Measurements from ENCODE around the gene DHRS7C. TPM values are rescaled to one million over a fixed set of nuclear protein-coding genes. Genes with fewer than 3 reads are reported as not detected.

Gene DHRS7C
- total RNA-seq, 1 experiment from 2014 or later: not detected

DNA sequence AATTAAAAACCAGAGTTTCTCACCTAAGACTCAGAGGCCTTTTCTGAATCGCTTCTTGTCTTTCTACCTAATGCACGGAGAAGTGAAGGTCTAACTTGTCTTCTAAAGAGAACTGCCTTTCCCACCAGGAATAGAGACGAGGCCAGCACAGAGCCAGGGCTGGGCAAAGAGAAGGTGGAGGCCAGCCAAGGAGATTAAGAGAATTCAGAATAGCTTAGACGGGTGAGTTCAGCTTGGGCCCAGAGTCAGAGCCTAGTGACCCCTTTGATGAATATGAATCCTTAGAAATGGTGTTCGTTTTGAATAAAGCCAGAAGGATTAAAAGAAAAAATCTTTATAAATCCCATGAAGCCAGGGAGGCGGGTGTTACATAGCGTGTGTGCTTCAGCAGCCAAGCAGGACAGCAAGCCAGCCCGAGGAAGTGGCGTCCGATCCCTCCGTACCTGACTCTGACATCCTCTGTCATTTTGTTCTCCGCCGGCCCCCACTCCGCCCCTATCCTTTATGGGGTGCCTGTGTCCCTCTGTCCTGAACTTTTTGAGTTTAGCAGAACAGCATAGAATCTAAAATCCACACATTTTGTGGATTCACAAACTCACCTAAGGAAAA is 23.0 kb upstream of the DHRS7C start:
- Histone ChIP-seq H3K27ac (ENCODE audit: low read length) (no peak overlapping the region), H3K9me3 (ENCODE audit: low read length) (no peaks in the 10 kb centered on the region), H3K9ac (ENCODE audit: low read length) (no peak overlapping the region), H3K9me2 (replicated peaks; ENCODE audit: insufficient read depth, low read length) (no peaks in the 10 kb centered on the region), H3K4me1 (ENCODE audit: low read length) (no peaks in the 10 kb centered on the region), H2AFZ (ENCODE audit: low read length) (no peak overlapping the region), H3K4me2 (ENCODE audit: low read depth, low read length, poor library complexity, severe bottlenecking) (no peak overlapping the region), H3K79me2 (ENCODE audit: low read length) (no peaks in the 10 kb centered on the region), H3K36me3 (ENCODE audit: insufficient read depth, low read length) (no peaks in the 10 kb centered on the region), H4K20me1 (ENCODE audit: insufficient read depth, low read depth, low read length) (no peaks in the 10 kb centered on the region), H3K4me3 (ENCODE audit: low read length) (no peak overlapping the region), H3K27me3 (ENCODE audit: low read length) (no peaks in the 10 kb centered on the region)
- no peak for DNase-seq

DNA sequence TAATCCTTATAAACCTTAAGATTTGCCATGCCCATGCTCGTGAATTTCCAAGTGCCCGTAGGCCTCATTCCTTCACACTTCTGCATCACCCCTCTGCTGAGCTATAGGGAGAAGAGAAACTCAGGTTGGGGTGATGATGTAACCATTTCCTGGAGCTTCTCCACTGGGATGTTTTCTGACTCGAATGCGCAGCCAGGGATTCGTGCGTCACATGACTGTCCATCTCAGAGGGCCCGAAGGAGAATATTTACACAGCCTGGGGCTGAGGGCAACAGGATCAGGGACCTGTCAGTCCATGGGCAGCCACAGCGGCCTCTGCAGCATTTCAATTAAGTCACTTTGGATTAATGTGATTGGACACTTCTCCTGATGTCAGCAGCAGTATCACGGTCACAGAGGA is 21.8 kb upstream of the DHRS7C start:
- Histone ChIP-seq H3K27me3 (ENCODE audit: low read length) (no peaks in the 10 kb centered on the region), H3K9me2 (replicated peaks; ENCODE audit: insufficient read depth, low read length) (no peaks in the 10 kb centered on the region), H2AFZ (ENCODE audit: low read length) (no peak overlapping the region)

DNA sequence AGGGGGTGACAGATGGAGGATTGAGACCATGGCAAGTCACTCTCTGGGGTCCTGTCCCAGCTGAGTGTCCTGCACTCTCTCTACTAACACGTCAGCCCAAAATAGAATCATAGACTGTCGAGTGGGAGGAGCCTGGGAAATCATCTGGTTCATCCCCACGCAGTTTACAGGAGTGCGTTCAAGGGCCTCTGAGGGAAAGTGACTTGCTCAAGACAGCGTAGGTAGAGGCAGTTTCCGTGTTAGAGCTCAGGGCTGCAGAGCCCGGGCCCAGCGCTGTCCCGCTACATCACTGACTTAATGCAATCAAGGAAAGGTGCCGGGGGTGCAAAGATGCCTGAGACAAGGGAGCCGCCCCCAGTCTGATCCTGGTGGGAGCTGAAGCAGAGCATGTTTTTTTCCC is 20.1 kb upstream of the DHRS7C start:
- no peaks in the 10 kb centered on the region for H3K36me3 ChIP-seq (ENCODE audit: insufficient read depth, low read length)
- H3K27me3 ChIP-seq (ENCODE audit: low read length): no peaks in the 10 kb centered on the region
- no peak overlapping the region for H3K4me2 ChIP-seq (ENCODE audit: low read depth, low read length, poor library complexity, severe bottlenecking)
- H3K9ac ChIP-seq (ENCODE audit: low read length): no peak overlapping the region
- no peaks in the 10 kb centered on the region for H3K9me3 ChIP-seq (ENCODE audit: low read length)
- H3K79me2 ChIP-seq (ENCODE audit: low read length): no peaks in the 10 kb centered on the region
- H3K4me3 ChIP-seq (ENCODE audit: low read length): no peak overlapping the region
- H4K20me1 ChIP-seq (ENCODE audit: insufficient read depth, low read depth, low read length): no peaks in the 10 kb centered on the region
- H3K9me2 ChIP-seq (replicated peaks; ENCODE audit: insufficient read depth, low read length): no peaks in the 10 kb centered on the region
- no peak overlapping the region for H2AFZ ChIP-seq (ENCODE audit: low read length)
- no peaks in the 10 kb centered on the region for H3K4me1 ChIP-seq (ENCODE audit: low read length)
- no peak for DNase-seq
- no peak overlapping the region for H3K27ac ChIP-seq (ENCODE audit: low read length)

More for the DNA sequence above, 21.8 kb upstream of the DHRS7C start:
- Histone ChIP-seq H3K4me1 (ENCODE audit: low read length) (no peaks in the 10 kb centered on the region), H3K4me3 (ENCODE audit: low read length) (no peak overlapping the region), H3K79me2 (ENCODE audit: low read length) (no peaks in the 10 kb centered on the region), H4K20me1 (ENCODE audit: insufficient read depth, low read depth, low read length) (no peaks in the 10 kb centered on the region), H3K9ac (ENCODE audit: low read length) (no peak overlapping the region), H3K27ac (ENCODE audit: low read length) (no peak overlapping the region), H3K4me2 (ENCODE audit: low read depth, low read length, poor library complexity, severe bottlenecking) (no peak overlapping the region), H3K36me3 (ENCODE audit: insufficient read depth, low read length) (no peaks in the 10 kb centered on the region), H3K9me3 (ENCODE audit: low read length) (no peaks in the 10 kb centered on the region)
- DNase-seq: no peak

DNA sequence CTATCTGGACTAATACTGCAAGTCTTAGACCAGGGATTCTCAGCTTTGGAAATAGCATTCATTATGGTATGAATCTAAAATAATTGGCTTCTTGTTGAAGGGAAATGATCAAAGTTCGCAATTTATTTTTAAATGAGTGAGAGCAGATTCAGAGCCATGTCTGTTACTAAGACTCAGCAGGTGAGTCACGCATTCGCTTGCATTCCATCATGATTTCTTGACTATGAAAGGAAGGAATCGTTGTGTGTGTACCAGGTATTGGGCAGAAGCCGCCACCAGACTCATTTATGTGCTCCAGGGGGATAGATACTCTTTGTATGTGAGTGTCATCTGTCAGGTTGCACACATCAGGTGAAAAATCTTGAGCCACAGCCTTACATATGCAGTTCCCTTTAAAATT is 19.7 kb upstream of the DHRS7C start:
- Histone ChIP-seq H3K9me3 (ENCODE audit: low read length) (no peaks in the 10 kb centered on the region), H3K27ac (ENCODE audit: low read length) (no peak overlapping the region), H2AFZ (ENCODE audit: low read length) (no peak overlapping the region), H3K4me1 (ENCODE audit: low read length) (no peaks in the 10 kb centered on the region), H3K36me3 (ENCODE audit: insufficient read depth, low read length) (no peaks in the 10 kb centered on the region), H3K9me2 (replicated peaks; ENCODE audit: insufficient read depth, low read length) (no peaks in the 10 kb centered on the region), H4K20me1 (ENCODE audit: insufficient read depth, low read depth, low read length) (no peaks in the 10 kb centered on the region), H3K4me2 (ENCODE audit: low read depth, low read length, poor library complexity, severe bottlenecking) (no peak overlapping the region), H3K79me2 (ENCODE audit: low read length) (no peaks in the 10 kb centered on the region), H3K27me3 (ENCODE audit: low read length) (no peaks in the 10 kb centered on the region), H3K4me3 (ENCODE audit: low read length) (no peak overlapping the region), H3K9ac (ENCODE audit: low read length) (no peak overlapping the region)
- DNase-seq: no peak

DNA sequence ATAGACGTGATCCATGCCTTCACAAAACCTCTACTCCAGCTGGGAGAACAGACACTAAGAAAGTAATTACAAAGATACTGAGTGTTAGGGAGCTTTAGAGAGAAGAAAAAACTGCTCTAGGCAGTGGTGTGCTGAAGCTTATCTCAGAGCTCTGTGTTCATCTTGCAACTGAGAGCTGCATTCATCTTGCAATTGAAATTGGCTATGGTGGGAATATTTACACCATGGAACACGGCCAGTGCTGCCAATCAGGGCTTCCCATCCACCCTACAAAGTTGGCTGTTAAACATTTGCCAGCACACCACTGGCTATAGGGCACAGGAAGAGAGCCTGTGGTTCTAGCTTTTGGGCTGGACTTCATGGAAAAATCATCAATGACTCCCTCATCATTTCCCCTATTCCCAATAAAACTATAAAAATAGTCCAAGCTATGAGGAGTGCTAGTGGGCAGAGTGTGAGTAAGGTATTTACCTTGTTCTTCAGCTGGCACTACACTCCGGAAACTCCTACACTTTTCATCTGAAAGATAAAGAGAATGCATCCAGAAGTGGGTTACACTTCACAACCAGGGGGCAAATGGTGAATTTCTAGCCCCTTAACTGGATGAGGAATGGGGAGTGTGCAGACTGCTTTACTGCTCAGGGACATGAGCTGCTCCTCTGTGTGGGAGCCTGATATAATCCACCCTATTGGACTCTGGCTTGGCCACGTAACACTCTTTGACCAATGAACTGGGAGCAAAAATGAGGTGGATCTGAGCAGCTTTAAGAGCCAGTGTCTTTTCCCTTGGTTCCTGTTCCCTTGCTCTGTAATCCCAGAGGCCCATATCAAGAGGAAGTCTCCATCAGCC is 18.9 kb upstream of the DHRS7C start:
- H4K20me1 ChIP-seq (ENCODE audit: insufficient read depth, low read depth, low read length): no peaks in the 10 kb centered on the region
- H3K9ac ChIP-seq (ENCODE audit: low read length): no peak overlapping the region
- H3K4me3 ChIP-seq (ENCODE audit: low read length): no peak overlapping the region
- H3K4me2 ChIP-seq (ENCODE audit: low read depth, low read length, poor library complexity, severe bottlenecking): no peak overlapping the region
- no peak for DNase-seq
- no peaks in the 10 kb centered on the region for H3K79me2 ChIP-seq (ENCODE audit: low read length)
- no peaks in the 10 kb centered on the region for H3K9me2 ChIP-seq (replicated peaks; ENCODE audit: insufficient read depth, low read length)
- no peaks in the 10 kb centered on the region for H3K27me3 ChIP-seq (ENCODE audit: low read length)
- no peak overlapping the region for H3K27ac ChIP-seq (ENCODE audit: low read length)
- H3K9me3 ChIP-seq (ENCODE audit: low read length): no peaks in the 10 kb centered on the region
- H2AFZ ChIP-seq (ENCODE audit: low read length): no peak overlapping the region
- no peaks in the 10 kb centered on the region for H3K36me3 ChIP-seq (ENCODE audit: insufficient read depth, low read length)
- no peaks in the 10 kb centered on the region for H3K4me1 ChIP-seq (ENCODE audit: low read length)

DNA sequence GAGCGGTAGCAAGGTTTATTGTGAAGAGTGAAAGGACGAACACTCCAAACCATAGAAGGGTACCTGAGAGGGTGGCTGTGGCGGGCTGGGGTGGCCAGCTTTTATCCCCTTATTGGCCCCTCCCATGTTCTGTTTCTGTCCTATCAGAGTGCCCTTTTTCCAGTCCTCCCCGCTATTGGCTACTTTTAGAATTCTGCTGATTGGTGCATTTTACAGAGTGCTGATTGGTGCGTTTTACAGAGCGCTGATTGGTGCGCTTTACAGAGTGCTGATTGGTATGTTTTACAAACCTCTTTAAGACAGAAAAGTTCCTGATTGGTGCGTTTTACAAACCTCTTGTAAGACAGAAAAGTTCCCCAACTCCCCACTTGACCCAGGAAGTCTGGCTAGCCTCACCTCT is 18.0 kb upstream of the DHRS7C start:
- H3K9me3 ChIP-seq (ENCODE audit: low read length): no peaks in the 10 kb centered on the region
- H3K4me2 ChIP-seq (ENCODE audit: low read depth, low read length, poor library complexity, severe bottlenecking): no peak overlapping the region
- no peak overlapping the region for H3K27ac ChIP-seq (ENCODE audit: low read length)
- no peaks in the 10 kb centered on the region for H3K4me1 ChIP-seq (ENCODE audit: low read length)
- H2AFZ ChIP-seq (ENCODE audit: low read length): no peak overlapping the region
- DNase-seq: no peak
- no peaks in the 10 kb centered on the region for H3K79me2 ChIP-seq (ENCODE audit: low read length)
- H3K9me2 ChIP-seq (replicated peaks; ENCODE audit: insufficient read depth, low read length): no peaks in the 10 kb centered on the region
- H3K36me3 ChIP-seq (ENCODE audit: insufficient read depth, low read length): no peaks in the 10 kb centered on the region
- no peaks in the 10 kb centered on the region for H4K20me1 ChIP-seq (ENCODE audit: insufficient read depth, low read depth, low read length)
- no peak overlapping the region for H3K9ac ChIP-seq (ENCODE audit: low read length)
- no peaks in the 10 kb centered on the region for H3K27me3 ChIP-seq (ENCODE audit: low read length)
- H3K4me3 ChIP-seq (ENCODE audit: low read length): no peak overlapping the region

DNA sequence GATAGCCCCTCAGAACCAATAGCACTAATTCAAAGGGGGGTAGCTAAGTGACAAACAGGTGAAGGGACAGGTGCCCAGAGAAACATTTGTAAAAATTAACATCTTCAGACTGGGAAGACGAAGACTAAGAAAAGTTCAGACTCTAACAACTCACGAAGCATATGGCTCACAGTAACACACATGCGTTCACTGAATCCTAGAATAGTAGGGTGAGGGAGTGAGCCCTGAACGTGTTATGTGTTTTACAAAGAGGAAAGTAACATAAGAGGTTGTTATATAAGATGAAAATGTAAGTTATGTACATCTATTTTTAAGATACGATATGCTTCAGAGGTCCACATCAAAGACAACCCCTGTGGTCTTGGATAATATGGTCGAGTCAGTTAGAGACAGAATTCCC is 15.3 kb upstream of the DHRS7C start:
- Histone ChIP-seq H3K27ac (ENCODE audit: low read length) (no peak overlapping the region), H3K27me3 (ENCODE audit: low read length) (no peaks in the 10 kb centered on the region)

DNA sequence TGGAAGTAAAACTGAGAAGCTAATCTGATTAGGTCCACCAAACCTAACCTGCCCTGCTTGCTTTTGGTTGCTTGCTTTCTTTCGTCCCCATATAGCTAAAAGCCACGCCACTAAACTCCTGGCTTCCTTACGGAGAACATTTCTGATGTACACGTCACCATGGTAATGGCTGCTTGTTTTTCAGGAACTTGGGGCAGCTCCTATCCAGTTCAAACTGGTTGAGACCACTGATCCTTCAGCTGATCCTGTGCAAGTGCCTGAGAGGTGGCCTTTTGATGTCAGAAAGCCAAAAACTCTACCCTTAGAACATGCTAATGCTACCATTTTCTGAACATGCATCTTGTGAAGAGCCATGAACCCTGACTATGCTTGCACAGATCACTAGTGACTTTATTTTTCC is 14.4 kb upstream of the DHRS7C start:
- no peak for DNase-seq
- no peak overlapping the region for H3K4me3 ChIP-seq (ENCODE audit: low read length)
- H3K9me3 ChIP-seq (ENCODE audit: low read length): no peaks in the 10 kb centered on the region
- no peak overlapping the region for H3K4me2 ChIP-seq (ENCODE audit: low read depth, low read length, poor library complexity, severe bottlenecking)
- no peak overlapping the region for H3K9ac ChIP-seq (ENCODE audit: low read length)
- H3K9me2 ChIP-seq (replicated peaks; ENCODE audit: insufficient read depth, low read length): no peaks in the 10 kb centered on the region
- H3K27ac ChIP-seq (ENCODE audit: low read length): no peak overlapping the region
- H2AFZ ChIP-seq (ENCODE audit: low read length): no peak overlapping the region
- no peaks in the 10 kb centered on the region for H3K79me2 ChIP-seq (ENCODE audit: low read length)
- H3K4me1 ChIP-seq (ENCODE audit: low read length): no peaks in the 10 kb centered on the region
- H3K36me3 ChIP-seq (ENCODE audit: insufficient read depth, low read length): no peaks in the 10 kb centered on the region
- no peaks in the 10 kb centered on the region for H3K27me3 ChIP-seq (ENCODE audit: low read length)
- H4K20me1 ChIP-seq (ENCODE audit: insufficient read depth, low read depth, low read length): no peaks in the 10 kb centered on the region

More for the DNA sequence above, 15.3 kb upstream of the DHRS7C start:
- Histone ChIP-seq H3K9me2 (replicated peaks; ENCODE audit: insufficient read depth, low read length) (no peaks in the 10 kb centered on the region), H4K20me1 (ENCODE audit: insufficient read depth, low read depth, low read length) (no peaks in the 10 kb centered on the region), H3K4me1 (ENCODE audit: low read length) (no peaks in the 10 kb centered on the region), H3K36me3 (ENCODE audit: insufficient read depth, low read length) (no peaks in the 10 kb centered on the region), H3K9me3 (ENCODE audit: low read length) (no peaks in the 10 kb centered on the region), H2AFZ (ENCODE audit: low read length) (no peak overlapping the region), H3K4me2 (ENCODE audit: low read depth, low read length, poor library complexity, severe bottlenecking) (no peak overlapping the region), H3K4me3 (ENCODE audit: low read length) (no peak overlapping the region), H3K9ac (ENCODE audit: low read length) (no peak overlapping the region), H3K79me2 (ENCODE audit: low read length) (no peaks in the 10 kb centered on the region)
- no peak for DNase-seq

Measured in Karpas-422 (cell line).